Heart left ventricle (tissue), 16 donors: Measurements from ENCODE around the gene DNMT3A. TPM values are rescaled to one million over a fixed set of nuclear protein-coding genes. Genes with fewer than 3 reads are reported as not detected.

ENCODE experiments used
- ATAC-seq, 4 donors: fragments of 200-7000 bp; cut with Tn5 transposase; one replicate each; pipeline ENCODE4 v1.9.1; 2020 to 2022; ENCODE audit warnings: moderate library complexity in 4 of 4, mild to moderate bottlenecking in 3 of 4, moderate number of reproducible peaks in 1 of 4
- DNase-seq, 5 donors: peaks; one replicate each; pipeline ENCODE4 v3.0.0-alpha.2; 2020
- H3K27ac ChIP-seq, 12 donors: fragments of 200-600 bp; sonication (generic) in 4 of 12; one replicate each; pipeline versions ENCODE4 v1.5.0 to v1.8.0; 2016 to 2022; ENCODE audit warnings: mild to moderate bottlenecking in 2 of 12
- H3K27me3 ChIP-seq, 9 donors: fragments of 200-600 bp; sonication (generic) in 2 of 9; one replicate each; pipeline versions ENCODE4 v1.5.1 to v1.8.0; 2016 to 2022; ENCODE audit warnings: mild to moderate bottlenecking in 3 of 9
- H3K36me3 ChIP-seq, 9 donors: fragments of 200-600 bp; sonication (generic) in 2 of 9; one replicate each; pipeline versions ENCODE4 v1.5.0 to v1.8.0; 2018 to 2022; ENCODE audit warnings: mild to moderate bottlenecking in 2 of 9
- H3K4me1 ChIP-seq, 12 donors: fragments of 200-600 bp; sonication (generic) in 4 of 12; one replicate each; pipeline versions ENCODE4 v1.5.0 to v1.8.0; 2016 to 2022; ENCODE audit warnings: mild to moderate bottlenecking in 3 of 12
- H3K4me3 ChIP-seq, 12 donors: fragments of 200-600 bp; sonication (generic) in 4 of 12; one replicate each; pipeline versions ENCODE4 v1.5.0 to v1.8.0; 2017 to 2022; ENCODE audit warnings: mild to moderate bottlenecking in 9 of 12, moderate library complexity in 4 of 12
- H3K9me3 ChIP-seq, 12 donors: fragments of 200-600 bp; sonication (generic) in 4 of 12; one replicate each; pipeline versions ENCODE4 v1.5.0 to v1.8.0; 2016 to 2022; ENCODE audit warnings: mild to moderate bottlenecking in 1 of 12
- POLR2A ChIP-seq, 2 donors: fragments of 450-650 bp; IDR thresholded peaks; one replicate each; pipeline ENCODE4 v1.6.1; 2017; ENCODE audit warnings: antibody characterized with exemption in 2 of 2, mild to moderate bottlenecking in 2 of 2, moderate library complexity in 2 of 2
- WGBS, 4 donors: extraction: QIAGEN DNeasy Blood & Tissue Kit in 2 of 4; methylation state at CpG; one replicate each; pipeline versions ENCODE4 v1.1.5 to v1.1.7; 2013 to 2018; 5-methylcytosine and 5-hydroxymethylcytosine counted together
- intact Hi-C, 10 donors: fragments of 100-400 bp; cut with DNase I; formaldehyde crosslinking; loops; one replicate each; pipeline versions ENCODE4 v1.11.1 to v1.14.2; 2022
- polyA plus RNA-seq, 2 donors: library from polyadenylated mRNA; stranded (reverse); fragments of 200-250 nt; gene quantifications; one replicate each; pipeline ENCODE4 v1.2.3, GENCODE V29; 2013
- total RNA-seq, 9 donors: library from RNA; depleted of rRNA in 2 of 9; stranded (reverse); fragments of >200 nt in 2 of 9; fragmentation: NEBNext Ultra II Directional in 3 of 9; extraction: Animal tissue kit (Norgen Biotek cat#: 25700) in 3 of 9; gene quantifications; one replicate each; pipeline versions ENCODE4 v1.1.0 to v1.2.4, GENCODE V29; 2016 to 2023
- TF ChIP-seq, protein P1 (sequence below), 12 donors: fragments of 200-600 bp; sonication (generic) in 4 of 12; IDR thresholded peaks; one replicate each; pipeline versions ENCODE4 v1.5.0 to v1.8.0; 2018 to 2022; ENCODE audit warnings: antibody characterized with exemption in 12 of 12, mild to moderate bottlenecking in 5 of 12
- donor health status: ischemic (EF 13 %, LVEDD 7.1; RV severe dilation, severe dysfunction).
- donor health status: healthy with polysubstance abuse.
- donor health status: DM: no; HTN: yes; CAD: no.
- donor health status: DM: no; HTN: no; CAD: no.
- donor health status: ischemic (EF 25% LVEDD 6.9; RV normal size, moderate dysfunction).
- donor health status: ischemic (EF 25% LVEDD 5.7; RV mildly dilated, moderate dysfunction).
- donor health status: healthy.
- donor health status: DM: yes; HTN: yes; CAD: no.
- donor health status: ischemic (EF 35%, LVEDD 5.7; RV mildly dilated, moderate dysfunction).
- donor health status: nonischemic (EF 11% LVEDD 7.7; RV severe dilation, severe dysfunction).
- donor health status: DM: yes; HTN: yes; CAD: no.
- donor health status: PGD.
- donor health status: ischemic (EF 29% LVEDD 5.4; RV normal size, mild dysfunction).
- donor health status: nonischemic (EF 23%, LVEDD 6.1; RV moderate dilation, normal function).

DNMT3A gene
- total and polyA plus RNA-seq, 11 donors: 3.5 to 26.0 (median 16.0) TPM

DNA sequence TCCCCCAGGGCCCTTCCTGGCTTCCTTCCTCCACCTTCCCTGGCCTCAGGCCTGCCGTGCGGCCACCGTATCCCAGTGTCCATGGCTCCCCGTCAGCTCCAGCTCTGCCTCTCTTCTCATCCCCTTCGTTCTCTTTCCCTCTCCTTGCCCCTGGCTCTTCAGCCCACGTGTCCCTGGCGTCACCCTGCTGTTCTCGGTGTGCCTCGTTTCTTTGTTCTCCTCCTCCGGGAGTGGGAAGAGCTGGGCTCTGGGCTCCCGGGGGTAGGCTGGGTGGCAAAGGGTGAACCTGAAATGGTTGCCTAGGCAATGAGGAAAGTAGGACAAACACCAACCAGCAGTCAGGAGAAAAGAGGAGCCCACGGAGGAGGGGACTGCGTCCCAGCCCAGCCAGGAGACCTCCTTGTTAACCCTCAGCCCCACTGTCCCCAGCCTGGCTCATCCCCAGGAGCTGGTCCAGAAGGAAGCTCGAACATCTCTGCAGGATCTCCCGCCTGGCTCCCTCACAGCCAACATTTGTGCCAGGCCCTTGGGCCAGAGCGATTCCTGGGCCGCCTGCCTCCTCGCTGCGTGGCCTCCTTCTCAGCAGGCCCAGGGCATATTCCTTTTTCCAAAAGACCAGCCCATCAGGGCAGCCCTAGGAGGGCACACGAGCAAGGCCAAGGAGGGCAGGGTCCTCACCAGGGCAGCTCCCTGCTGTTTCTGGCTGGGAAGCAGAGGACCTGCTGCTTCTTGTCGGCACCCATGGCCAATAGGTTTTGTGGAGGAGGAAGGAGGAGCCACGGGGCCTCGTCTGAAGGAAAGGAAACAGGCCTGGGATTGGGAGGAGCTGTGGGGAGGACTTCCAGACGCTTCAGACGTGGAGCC, 30.9 kb upstream of the DNMT3A start:
- WGBS, 4 donors: 81 to 88% (median 82%) methylated on average over 23 to 25 of the region's 25 CpGs
- intact Hi-C loops: loop anchor here in 6 of 10 donors (10.0 kb wide), 4 partner anchors 142 to 302 kb away; partner anchors contain the start of gene DTNB (in 1 of the 6)

DNA sequence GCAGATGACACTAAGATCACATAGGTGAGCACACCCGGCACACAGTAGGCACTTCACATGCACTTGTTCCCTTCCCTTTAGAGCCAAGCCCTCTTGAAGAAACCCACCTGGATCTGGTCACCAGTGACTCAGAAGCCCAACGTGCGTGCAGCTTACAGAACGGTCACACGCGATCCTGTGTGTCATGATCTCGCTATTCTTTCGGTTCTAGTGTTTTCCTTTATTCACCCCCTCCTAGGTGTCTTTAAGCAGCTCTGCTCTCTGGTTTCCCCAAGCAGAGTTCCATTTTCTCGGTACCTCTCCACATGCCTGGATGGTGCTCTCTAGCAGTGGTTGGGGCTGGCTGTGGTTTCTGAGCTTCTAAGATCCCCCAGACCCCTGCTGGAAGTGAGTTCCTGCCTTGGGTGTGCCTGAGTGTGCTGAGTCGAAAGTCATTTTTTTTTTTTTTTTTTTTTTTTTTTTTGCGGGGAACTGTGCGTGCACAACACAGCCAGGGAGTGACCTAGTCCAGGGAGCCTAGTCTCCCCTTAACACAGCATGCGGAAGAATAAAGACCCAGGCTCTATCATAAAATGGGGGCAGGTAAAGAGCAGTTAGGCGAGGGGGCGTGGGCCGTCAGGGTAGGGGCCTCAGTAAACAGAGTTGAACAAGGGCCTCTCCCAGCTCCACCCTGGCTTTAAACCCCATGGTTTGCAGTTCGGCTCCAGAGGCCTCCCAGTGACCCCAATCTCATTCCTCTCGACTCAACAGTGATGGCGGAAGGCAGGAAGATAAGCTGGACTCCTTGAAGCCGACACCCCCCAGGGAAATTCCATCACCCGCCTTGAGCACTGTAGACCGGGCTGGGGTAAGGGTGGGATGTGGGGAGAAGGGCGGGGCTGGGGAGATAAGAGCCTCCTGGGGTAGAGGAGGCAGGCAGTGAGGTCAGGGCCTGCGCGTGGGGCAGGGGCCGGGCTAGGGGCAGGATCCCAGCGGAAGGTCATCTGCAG, 29.8 kb upstream of the DNMT3A start:
- no peak for ATAC-seq
- H3K36me3 ChIP-seq: no peaks in the 10 kb centered on the region
- intact Hi-C loops: loop anchor here in 6 of 10 donors (10.0 kb wide), 4 partner anchors 143 to 303 kb away; partner anchors contain the start of gene DTNB (in 1 of the 6)
- no peaks in the 10 kb centered on the region for H3K9me3 ChIP-seq
- no peak overlapping the region for H3K4me3 ChIP-seq
- DNase-seq: peak in 2 of 5 donors; percentile 14 to 24
- TF ChIP-seq, protein P1, sequence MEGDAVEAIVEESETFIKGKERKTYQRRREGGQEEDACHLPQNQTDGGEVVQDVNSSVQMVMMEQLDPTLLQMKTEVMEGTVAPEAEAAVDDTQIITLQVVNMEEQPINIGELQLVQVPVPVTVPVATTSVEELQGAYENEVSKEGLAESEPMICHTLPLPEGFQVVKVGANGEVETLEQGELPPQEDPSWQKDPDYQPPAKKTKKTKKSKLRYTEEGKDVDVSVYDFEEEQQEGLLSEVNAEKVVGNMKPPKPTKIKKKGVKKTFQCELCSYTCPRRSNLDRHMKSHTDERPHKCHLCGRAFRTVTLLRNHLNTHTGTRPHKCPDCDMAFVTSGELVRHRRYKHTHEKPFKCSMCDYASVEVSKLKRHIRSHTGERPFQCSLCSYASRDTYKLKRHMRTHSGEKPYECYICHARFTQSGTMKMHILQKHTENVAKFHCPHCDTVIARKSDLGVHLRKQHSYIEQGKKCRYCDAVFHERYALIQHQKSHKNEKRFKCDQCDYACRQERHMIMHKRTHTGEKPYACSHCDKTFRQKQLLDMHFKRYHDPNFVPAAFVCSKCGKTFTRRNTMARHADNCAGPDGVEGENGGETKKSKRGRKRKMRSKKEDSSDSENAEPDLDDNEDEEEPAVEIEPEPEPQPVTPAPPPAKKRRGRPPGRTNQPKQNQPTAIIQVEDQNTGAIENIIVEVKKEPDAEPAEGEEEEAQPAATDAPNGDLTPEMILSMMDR (IDR thresholded peaks at IDR 0.05): no peak
- no peak for TF ChIP-seq POLR2A (IDR thresholded peaks at IDR 0.05)
- no peak overlapping the region for H3K27ac ChIP-seq
- H3K27me3 ChIP-seq: no peaks in the 10 kb centered on the region
- 85 to 90% (median 88%) methylated on average over 27 of the region's 27 CpGs for WGBS, 4 donors
- H3K4me1 ChIP-seq: peaks cover 0 to 9% (median 5%) of the 10 kb centered on the region in 12 donors

More for the DNA sequence above, 30.9 kb upstream of the DNMT3A start:
- TF ChIP-seq POLR2A (IDR thresholded peaks at IDR 0.05): no peak
- TF ChIP-seq, protein P1 (IDR thresholded peaks at IDR 0.05): no peak
- ATAC-seq: no peak
- H3K4me3 ChIP-seq: no peak overlapping the region
- no peak overlapping the region for H3K27ac ChIP-seq
- no peaks in the 10 kb centered on the region for H3K36me3 ChIP-seq
- no peaks in the 10 kb centered on the region for H3K9me3 ChIP-seq
- no peaks in the 10 kb centered on the region for H3K27me3 ChIP-seq
- no peak for DNase-seq
- peaks cover 0 to 18% (median 13%) of the 10 kb centered on the region in 12 donors for H3K4me1 ChIP-seq

DNA sequence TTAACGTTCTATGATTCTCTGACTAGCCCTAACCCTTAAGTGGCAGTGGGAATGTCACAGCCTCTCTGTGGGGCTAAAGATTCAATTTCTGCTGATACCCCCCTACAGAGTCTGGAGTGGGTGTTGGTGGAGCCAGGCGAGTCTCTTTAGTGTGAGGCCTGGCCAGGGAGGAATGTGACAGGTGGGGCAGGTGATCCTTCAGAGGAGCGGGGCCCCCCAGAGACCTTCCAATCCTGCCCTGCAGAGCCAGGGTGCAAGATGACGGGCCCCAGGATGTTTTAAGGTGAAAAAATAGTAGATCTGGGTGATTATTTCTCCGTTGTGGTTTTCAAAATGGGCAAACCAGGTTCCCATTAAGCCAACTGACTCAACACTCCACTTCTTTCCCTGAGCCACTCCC, 28.2 kb upstream of the DNMT3A start:
- ATAC-seq (no peak), DNase-seq (no peak)
- WGBS, 4 donors: 76 to 86% (median 84%) methylated on average over 5 of the region's 5 CpGs
- H3K4me1 ChIP-seq: peaks cover 0 to 5% (median 0%) of the 10 kb centered on the region in 12 donors
- no peak overlapping the region for H3K27ac ChIP-seq
- H3K36me3 ChIP-seq: no peaks in the 10 kb centered on the region
- H3K9me3 ChIP-seq: no peaks in the 10 kb centered on the region
- H3K27me3 ChIP-seq: no peaks in the 10 kb centered on the region
- intact Hi-C loops: loop anchor here in 6 of 10 donors (10.0 kb wide), 4 partner anchors 145 to 305 kb away; partner anchors contain the start of gene DTNB (in 2 of the 6)
- H3K4me3 ChIP-seq: no peak overlapping the region
- TF ChIP-seq, protein P1 (IDR thresholded peaks at IDR 0.05): no peak
- TF ChIP-seq POLR2A (IDR thresholded peaks at IDR 0.05): no peak
